ENCODE measurements around the gene TLE2.

DNA sequence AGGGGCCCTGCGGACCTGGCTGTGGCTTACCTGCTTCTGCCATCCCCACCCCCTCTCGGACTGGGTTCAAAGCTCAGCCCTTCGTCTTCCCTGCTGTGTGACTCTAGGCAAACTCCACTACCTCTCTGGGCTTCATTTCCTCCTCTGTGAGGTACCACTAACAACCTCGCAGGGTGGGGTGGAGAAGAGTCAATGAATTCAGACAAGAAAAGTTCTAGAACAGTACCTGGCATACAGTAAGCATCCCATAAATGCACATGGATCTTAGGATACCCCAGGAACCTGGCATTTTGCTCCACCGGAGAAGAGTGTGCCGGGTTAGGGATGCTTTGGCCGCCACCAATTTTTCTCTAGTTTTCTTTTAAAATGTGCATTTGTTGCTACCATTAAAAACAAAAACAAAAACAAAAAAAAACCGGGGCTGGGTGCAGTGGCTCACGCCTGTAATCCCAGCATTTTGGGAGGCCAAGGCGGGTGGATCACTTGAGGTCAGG is 29.8 kb upstream of the TLE2 start:
- TF ChIP-seq, protein P1, sequence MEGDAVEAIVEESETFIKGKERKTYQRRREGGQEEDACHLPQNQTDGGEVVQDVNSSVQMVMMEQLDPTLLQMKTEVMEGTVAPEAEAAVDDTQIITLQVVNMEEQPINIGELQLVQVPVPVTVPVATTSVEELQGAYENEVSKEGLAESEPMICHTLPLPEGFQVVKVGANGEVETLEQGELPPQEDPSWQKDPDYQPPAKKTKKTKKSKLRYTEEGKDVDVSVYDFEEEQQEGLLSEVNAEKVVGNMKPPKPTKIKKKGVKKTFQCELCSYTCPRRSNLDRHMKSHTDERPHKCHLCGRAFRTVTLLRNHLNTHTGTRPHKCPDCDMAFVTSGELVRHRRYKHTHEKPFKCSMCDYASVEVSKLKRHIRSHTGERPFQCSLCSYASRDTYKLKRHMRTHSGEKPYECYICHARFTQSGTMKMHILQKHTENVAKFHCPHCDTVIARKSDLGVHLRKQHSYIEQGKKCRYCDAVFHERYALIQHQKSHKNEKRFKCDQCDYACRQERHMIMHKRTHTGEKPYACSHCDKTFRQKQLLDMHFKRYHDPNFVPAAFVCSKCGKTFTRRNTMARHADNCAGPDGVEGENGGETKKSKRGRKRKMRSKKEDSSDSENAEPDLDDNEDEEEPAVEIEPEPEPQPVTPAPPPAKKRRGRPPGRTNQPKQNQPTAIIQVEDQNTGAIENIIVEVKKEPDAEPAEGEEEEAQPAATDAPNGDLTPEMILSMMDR (conservative IDR thresholded peaks at IDR 0.05) = no peak
- TF ChIP-seq EZH2 (IDR thresholded peaks at IDR 0.05; ENCODE audit: low read depth) = no peak

Measured in PC-9 (cell line).